ENCODE data around the gene UBD. TPM values are rescaled to one million over a fixed set of nuclear protein-coding genes. Genes with fewer than 3 reads are reported as not detected.

The UBD gene
- total RNA-seq, 1 experiment from 2014 or later: not detected

DNA sequence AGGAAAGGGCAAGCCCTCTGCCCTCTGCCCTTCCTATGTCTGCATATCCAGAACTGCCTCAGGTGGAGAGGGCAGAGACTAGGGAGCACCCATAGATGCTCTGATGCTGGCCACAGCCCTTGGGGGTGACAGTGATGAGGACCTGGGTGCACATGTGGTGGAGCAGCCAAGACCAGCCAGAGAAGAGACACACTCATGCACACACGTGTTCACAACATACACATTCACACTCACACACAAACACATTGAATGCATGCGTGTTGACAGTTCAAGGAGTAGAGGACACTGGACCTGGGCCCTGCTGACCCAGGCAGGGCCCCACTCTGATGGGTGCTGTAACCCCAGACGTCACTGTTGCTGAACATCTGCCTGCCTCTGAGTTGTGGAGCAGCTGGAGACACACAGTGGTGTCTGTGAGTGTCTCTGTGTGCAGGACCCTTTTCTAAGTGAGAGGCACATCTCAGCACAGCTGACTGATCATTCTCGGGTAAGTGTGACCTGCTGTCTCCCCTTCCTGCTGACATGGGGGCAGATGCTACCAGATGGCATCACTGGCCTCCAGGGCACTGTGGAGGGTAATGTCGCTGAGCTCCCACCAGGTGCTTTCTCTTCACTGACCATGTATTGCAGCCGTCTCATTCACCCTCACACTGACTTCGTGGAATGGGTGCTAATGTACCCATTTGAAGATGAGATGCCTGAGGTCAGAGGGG, 41.6 kb downstream of the UBD start:
- Histone ChIP-seq H4K20me1 (ENCODE audit: low read length) (no peaks in the 10 kb centered on the region), H3K4me2 (ENCODE audit: low read length) (no peak overlapping the region), H3K79me2 (ENCODE audit: low read length) (no peaks in the 10 kb centered on the region), H3K36me3 (ENCODE audit: low read depth, low read length) (no peaks in the 10 kb centered on the region), H2AFZ (ENCODE audit: low read length) (no peak overlapping the region), H3K4me3 (ENCODE audit: low read length) (no peak overlapping the region), H3K9me2 (replicated peaks; ENCODE audit: low read length) (no peaks in the 10 kb centered on the region), H3K27me3 (ENCODE audit: low read length) (0 out of 2 replicates have a peak, but pooled peaks cover 5% of the 10 kb centered on the region), H3K9ac (ENCODE audit: low read length) (no peak overlapping the region), H3K4me1 (ENCODE audit: insufficient read depth, low read length) (peaks cover 8% of the 10 kb centered on the region; the same call in 1 of the 2 replicates), H3K27ac (ENCODE audit: low read length) (no peak overlapping the region), H3K9me3 (ENCODE audit: low read length) (0 out of 2 replicates have a peak, but pooled peaks cover 9% of the 10 kb centered on the region), H3F3A (ENCODE audit: low read length, unreplicated experiment) (no peaks in the 10 kb centered on the region)
- POLR2A ChIA-PET (ENCODE audit: unreplicated experiment): no interaction called here
- DNase-seq: no peak
- CTCF ChIA-PET: no interaction called here
- TF ChIP-seq, protein P1, sequence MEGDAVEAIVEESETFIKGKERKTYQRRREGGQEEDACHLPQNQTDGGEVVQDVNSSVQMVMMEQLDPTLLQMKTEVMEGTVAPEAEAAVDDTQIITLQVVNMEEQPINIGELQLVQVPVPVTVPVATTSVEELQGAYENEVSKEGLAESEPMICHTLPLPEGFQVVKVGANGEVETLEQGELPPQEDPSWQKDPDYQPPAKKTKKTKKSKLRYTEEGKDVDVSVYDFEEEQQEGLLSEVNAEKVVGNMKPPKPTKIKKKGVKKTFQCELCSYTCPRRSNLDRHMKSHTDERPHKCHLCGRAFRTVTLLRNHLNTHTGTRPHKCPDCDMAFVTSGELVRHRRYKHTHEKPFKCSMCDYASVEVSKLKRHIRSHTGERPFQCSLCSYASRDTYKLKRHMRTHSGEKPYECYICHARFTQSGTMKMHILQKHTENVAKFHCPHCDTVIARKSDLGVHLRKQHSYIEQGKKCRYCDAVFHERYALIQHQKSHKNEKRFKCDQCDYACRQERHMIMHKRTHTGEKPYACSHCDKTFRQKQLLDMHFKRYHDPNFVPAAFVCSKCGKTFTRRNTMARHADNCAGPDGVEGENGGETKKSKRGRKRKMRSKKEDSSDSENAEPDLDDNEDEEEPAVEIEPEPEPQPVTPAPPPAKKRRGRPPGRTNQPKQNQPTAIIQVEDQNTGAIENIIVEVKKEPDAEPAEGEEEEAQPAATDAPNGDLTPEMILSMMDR (conservative IDR thresholded peaks at IDR 0.05; ENCODE audit: low read depth, low read length): no peak
- TF ChIP-seq EZH2 (IDR thresholded peaks at IDR 0.05; ENCODE audit: low read length, unreplicated experiment) (no peak), EZH2phosphoT487 (IDR thresholded peaks at IDR 0.05; ENCODE audit: borderline replicate concordance, low read length) (no peak)
- BruUV-seq (replicated peaks): no TSS peak
- no peak for ATAC-seq
- intact Hi-C loops (cut with micrococcal nuclease): no loop called here

GRCh38 chr6:29517245-29517644, 42.3 kb downstream of the UBD start:
- no peak overlapping the region for H3K9ac ChIP-seq (ENCODE audit: low read length)
- ChIA-PET POLR2A (ENCODE audit: unreplicated experiment) (no interaction called here), CTCF (no interaction called here)
- intact Hi-C loops (cut with micrococcal nuclease): no loop called here
- H3K27ac ChIP-seq (ENCODE audit: low read length): no peak overlapping the region
- no peaks in the 10 kb centered on the region for H3K9me2 ChIP-seq (replicated peaks; ENCODE audit: low read length)
- ATAC-seq (no peak), DNase-seq (no peak)
- H3K36me3 ChIP-seq (ENCODE audit: low read depth, low read length): no peaks in the 10 kb centered on the region
- TF ChIP-seq, protein P1 (conservative IDR thresholded peaks at IDR 0.05; ENCODE audit: low read depth, low read length): no peak
- TF ChIP-seq EZH2phosphoT487 (IDR thresholded peaks at IDR 0.05; ENCODE audit: borderline replicate concordance, low read length): no peak
- TF ChIP-seq EZH2 (IDR thresholded peaks at IDR 0.05; ENCODE audit: low read length, unreplicated experiment): no peak
- H3K4me3 ChIP-seq (ENCODE audit: low read length): no peak overlapping the region
- H3K9me3 ChIP-seq (ENCODE audit: low read length): 0 out of 2 replicates have a peak, but pooled peaks cover 3% of the 10 kb centered on the region
- H4K20me1 ChIP-seq (ENCODE audit: low read length): no peaks in the 10 kb centered on the region
- H2AFZ ChIP-seq (ENCODE audit: low read length): no peak overlapping the region
- no peaks in the 10 kb centered on the region for H3K27me3 ChIP-seq (ENCODE audit: low read length)
- no peaks in the 10 kb centered on the region for H3F3A ChIP-seq (ENCODE audit: low read length, unreplicated experiment)
- H3K4me2 ChIP-seq (ENCODE audit: low read length): no peak overlapping the region
- H3K4me1 ChIP-seq (ENCODE audit: insufficient read depth, low read length): peaks cover 8% of the 10 kb centered on the region; the same call in 1 of the 2 replicates
- no peaks in the 10 kb centered on the region for H3K79me2 ChIP-seq (ENCODE audit: low read length)
- BruUV-seq (replicated peaks): no TSS peak

- no peaks in the 10 kb centered on the region for H3K9me3 ChIP-seq (ENCODE audit: low read length)
- TF ChIP-seq, protein P1 (conservative IDR thresholded peaks at IDR 0.05; ENCODE audit: low read depth, low read length): no peak
- TF ChIP-seq EZH2phosphoT487 (IDR thresholded peaks at IDR 0.05; ENCODE audit: borderline replicate concordance, low read length) (no peak), EZH2 (IDR thresholded peaks at IDR 0.05; ENCODE audit: low read length, unreplicated experiment) (no peak)
- intact Hi-C loops (cut with micrococcal nuclease): no loop called here
- ATAC-seq: peak; percentile 100
- no peaks in the 10 kb centered on the region for H3K79me2 ChIP-seq (ENCODE audit: low read length)
- H4K20me1 ChIP-seq (ENCODE audit: low read length): no peaks in the 10 kb centered on the region
- H3K9ac ChIP-seq (ENCODE audit: low read length): no peak overlapping the region
- BruUV-seq (replicated peaks): no TSS peak
- POLR2A ChIA-PET (ENCODE audit: unreplicated experiment): no interaction called here
- H3K4me3 ChIP-seq (ENCODE audit: low read length): no peak overlapping the region
- DNase-seq: peak; percentile 84
- H3K4me1 ChIP-seq (ENCODE audit: insufficient read depth, low read length): peaks cover 8% of the 10 kb centered on the region; the same call in 1 of the 2 replicates
- H3K4me2 ChIP-seq (ENCODE audit: low read length): peak overlapping the region; percentile 47
- peak overlapping the region; percentile 28; the same call in 1 of the 2 replicates for H2AFZ ChIP-seq (ENCODE audit: low read length)
- CTCF ChIA-PET: interaction anchor here (0.6 kb wide), 1 partner anchor 138 kb away, joined by 4 read pairs; no protein-coding TSS in a partner anchor
- H3F3A ChIP-seq (ENCODE audit: low read length, unreplicated experiment): no peaks in the 10 kb centered on the region
- peaks cover under 1% of the 10 kb centered on the region; the same call in 1 of the 2 replicates for H3K27me3 ChIP-seq (ENCODE audit: low read length)
- no peak overlapping the region for H3K27ac ChIP-seq (ENCODE audit: low read length)
- H3K36me3 ChIP-seq (ENCODE audit: low read depth, low read length): no peaks in the 10 kb centered on the region
- H3K9me2 ChIP-seq (replicated peaks; ENCODE audit: low read length): no peaks in the 10 kb centered on the region
Measured at GRCh38 chr6:29516108-29516507, 43.4 kb downstream of the UBD start.

Data from PC-3 (cell line).